ENCODE results near the gene TRAF2. TPM values are rescaled to one million over a fixed set of nuclear protein-coding genes. Genes with fewer than 3 reads are reported as not detected.
"Not testable (repeated sequence)": the region's sequence is repeated elsewhere in the genome, so short reads cannot be mapped to it uniquely, and the experiment has no call there.

Gene TRAF2
- total RNA-seq, 1 donor from 2014 or later = 5.3 TPM

DNA sequence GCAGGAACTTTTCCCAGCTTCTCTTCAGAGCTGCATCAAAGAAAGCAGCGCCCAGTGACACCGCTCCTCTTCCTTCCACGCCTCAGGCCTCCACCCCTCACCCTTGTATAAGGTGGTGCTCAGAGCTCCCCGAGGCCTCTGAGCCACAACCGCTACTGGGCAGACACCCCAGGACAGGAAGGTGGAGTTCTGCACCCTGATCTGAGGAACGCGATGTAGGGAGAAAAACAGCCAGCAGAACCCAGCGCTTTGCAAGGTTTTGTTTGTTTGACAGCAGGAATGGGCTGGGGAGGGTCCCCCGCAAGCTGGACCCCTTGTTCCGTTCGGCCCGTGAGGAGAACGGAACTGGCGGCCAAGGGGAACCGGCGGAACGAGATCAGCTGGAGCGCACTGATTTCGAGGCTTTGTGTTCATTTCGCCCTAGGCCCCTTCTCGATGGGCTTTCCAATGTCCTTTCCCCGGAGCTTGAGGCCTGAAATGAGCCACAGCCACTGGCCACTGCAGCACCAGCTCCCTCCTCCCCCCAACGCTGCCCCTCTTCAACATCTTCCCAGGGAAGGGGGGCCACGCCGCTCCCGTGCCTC is 24.4 kb upstream of the TRAF2 start:
- DNase-seq (ENCODE audit: low read depth) (no peak), FAIRE-seq (no peak)
- H3K4me3 ChIP-seq (ENCODE audit: low read depth, low read length) = no peak overlapping the region
- no peaks in the 10 kb centered on the region for H3K27me3 ChIP-seq (ENCODE audit: control insufficient read depth, insufficient read depth, low read length)
- H3K36me3 ChIP-seq (ENCODE audit: control insufficient read depth, insufficient read depth, low read length) = peaks cover 14% of the 10 kb centered on the region
- TF ChIP-seq, protein P1, sequence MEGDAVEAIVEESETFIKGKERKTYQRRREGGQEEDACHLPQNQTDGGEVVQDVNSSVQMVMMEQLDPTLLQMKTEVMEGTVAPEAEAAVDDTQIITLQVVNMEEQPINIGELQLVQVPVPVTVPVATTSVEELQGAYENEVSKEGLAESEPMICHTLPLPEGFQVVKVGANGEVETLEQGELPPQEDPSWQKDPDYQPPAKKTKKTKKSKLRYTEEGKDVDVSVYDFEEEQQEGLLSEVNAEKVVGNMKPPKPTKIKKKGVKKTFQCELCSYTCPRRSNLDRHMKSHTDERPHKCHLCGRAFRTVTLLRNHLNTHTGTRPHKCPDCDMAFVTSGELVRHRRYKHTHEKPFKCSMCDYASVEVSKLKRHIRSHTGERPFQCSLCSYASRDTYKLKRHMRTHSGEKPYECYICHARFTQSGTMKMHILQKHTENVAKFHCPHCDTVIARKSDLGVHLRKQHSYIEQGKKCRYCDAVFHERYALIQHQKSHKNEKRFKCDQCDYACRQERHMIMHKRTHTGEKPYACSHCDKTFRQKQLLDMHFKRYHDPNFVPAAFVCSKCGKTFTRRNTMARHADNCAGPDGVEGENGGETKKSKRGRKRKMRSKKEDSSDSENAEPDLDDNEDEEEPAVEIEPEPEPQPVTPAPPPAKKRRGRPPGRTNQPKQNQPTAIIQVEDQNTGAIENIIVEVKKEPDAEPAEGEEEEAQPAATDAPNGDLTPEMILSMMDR (IDR thresholded peaks at IDR 0.05; ENCODE audit: insufficient read depth, low read length, severe bottlenecking) = no peak

DNA sequence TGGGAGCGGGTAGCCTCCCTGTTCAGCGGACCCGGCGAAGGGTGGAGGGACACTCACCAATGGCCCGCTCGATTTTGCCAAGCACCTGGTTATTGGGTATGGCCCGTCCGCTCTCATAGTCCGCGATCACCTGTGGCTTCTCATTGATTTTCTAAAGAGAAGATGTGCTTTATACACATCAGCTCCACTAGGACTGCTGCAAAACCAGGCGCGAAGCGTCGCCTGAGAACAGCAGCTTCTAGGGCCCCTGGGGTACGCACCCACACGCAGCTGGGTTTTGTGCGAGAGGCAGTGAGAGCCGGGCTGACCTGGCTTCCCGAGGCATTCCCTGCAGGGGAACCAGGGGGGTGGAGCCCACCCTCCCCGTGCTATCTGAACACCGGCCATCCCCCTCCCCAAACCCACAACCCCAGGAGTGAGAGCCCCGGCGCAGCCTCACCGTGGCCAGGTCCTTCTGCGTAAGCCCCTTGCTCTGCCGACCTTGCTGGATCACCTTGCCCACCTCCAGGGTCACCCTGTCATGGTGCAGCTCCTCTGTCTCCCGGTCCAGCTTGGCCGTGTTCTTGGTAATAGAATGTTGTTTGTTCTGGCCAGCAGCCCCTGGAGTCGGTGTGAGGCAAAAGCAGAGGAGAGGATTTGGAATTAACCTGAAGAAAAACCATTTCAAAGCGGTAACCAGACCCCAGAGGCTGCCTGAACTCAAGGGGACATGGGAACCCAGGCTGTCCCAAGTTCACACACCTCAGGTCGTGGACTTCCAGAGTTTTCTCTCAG is 23.3 kb upstream of the TRAF2 start:
- DNase-seq (ENCODE audit: low read depth) = no peak
- H3K4me3 ChIP-seq (ENCODE audit: low read depth, low read length) = no peak overlapping the region
- H3K36me3 ChIP-seq (ENCODE audit: control insufficient read depth, insufficient read depth, low read length) = peaks cover 14% of the 10 kb centered on the region
- H3K27me3 ChIP-seq (ENCODE audit: control insufficient read depth, insufficient read depth, low read length) = no peaks in the 10 kb centered on the region
- FAIRE-seq = peak; percentile 23
- TF ChIP-seq, protein P1 (IDR thresholded peaks at IDR 0.05; ENCODE audit: insufficient read depth, low read length, severe bottlenecking) = no peak

DNA sequence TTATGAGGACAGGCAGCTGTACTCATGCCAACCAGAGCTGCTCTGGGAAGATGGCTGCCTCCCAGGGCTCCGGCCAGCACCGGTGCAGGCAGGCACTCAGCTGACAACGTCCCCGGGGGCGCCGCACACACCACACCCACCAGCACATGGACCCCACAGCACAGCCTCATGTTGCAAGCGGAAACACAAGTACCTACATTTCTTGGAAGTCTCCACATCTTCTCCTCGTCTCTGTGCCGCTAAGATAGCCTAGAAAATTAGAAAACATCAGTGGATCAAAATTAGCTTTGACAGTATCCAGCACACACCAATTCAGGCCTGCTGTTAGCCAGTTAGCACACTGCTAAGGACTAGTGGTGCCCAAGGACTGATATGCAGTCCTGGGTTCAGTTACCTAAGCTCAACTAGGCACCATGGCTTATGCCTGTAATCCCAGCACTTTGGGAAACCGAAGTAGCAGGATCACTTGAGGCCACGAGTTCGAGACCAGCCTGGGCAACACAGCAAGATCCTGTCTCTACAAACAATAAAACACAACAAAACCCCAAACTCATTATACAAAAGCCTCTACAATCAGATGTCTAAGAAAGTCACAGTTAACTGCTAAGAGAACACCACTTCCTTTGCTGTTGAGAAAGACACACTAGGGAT is 22.6 kb upstream of the TRAF2 start:
- TF ChIP-seq, protein P1 (IDR thresholded peaks at IDR 0.05; ENCODE audit: insufficient read depth, low read length, severe bottlenecking) = no peak
- no peak for DNase-seq (ENCODE audit: low read depth)
- Histone ChIP-seq H3K36me3 (ENCODE audit: control insufficient read depth, insufficient read depth, low read length) (peaks cover 14% of the 10 kb centered on the region), H3K27me3 (ENCODE audit: control insufficient read depth, insufficient read depth, low read length) (no peaks in the 10 kb centered on the region), H3K4me3 (ENCODE audit: low read depth, low read length) (no peak overlapping the region)
- peak; percentile 36 for FAIRE-seq

DNA sequence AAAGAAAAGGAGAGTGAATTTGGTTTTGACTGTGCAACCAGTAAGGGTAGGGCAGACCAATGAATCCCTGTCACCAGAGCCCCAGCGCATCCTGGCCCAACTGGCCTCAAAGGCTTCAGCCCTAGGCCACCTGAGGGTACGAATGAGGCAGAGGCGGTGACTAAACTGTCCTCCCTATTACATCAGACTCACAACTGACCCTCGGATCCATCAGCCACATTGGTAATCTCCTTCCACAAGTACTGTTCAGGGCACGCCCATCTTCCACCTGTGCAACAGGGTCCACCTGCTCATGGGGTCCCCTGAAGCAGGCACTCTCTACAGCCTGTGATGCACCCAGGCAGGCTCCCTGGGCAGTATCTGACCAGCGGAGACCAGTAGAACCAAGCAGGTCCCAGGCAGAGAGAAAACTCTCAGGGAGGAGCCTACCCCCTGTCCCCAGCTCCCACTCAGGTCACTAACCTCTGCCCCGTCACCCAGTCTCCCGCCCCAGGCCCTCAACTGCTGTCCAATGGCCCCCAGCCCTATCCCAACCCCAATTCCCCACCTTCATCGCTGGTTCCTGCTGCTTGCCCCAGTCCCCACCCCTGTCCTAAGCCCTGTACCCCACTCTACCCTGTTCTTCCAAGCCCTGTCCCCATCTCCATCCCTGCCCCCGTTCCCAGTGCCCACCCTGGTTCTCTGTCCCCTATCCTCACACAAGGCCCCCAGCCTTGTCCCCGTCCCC is 21.1 kb upstream of the TRAF2 start:
- no peak for DNase-seq (ENCODE audit: low read depth)
- Histone ChIP-seq H3K4me3 (ENCODE audit: low read depth, low read length) (peak overlapping the region; percentile 92), H3K27me3 (ENCODE audit: control insufficient read depth, insufficient read depth, low read length) (no peaks in the 10 kb centered on the region), H3K36me3 (ENCODE audit: control insufficient read depth, insufficient read depth, low read length) (peaks cover 14% of the 10 kb centered on the region)
- TF ChIP-seq, protein P1 (IDR thresholded peaks at IDR 0.05; ENCODE audit: insufficient read depth, low read length, severe bottlenecking) = no peak
- peak; percentile 66 for FAIRE-seq

DNA sequence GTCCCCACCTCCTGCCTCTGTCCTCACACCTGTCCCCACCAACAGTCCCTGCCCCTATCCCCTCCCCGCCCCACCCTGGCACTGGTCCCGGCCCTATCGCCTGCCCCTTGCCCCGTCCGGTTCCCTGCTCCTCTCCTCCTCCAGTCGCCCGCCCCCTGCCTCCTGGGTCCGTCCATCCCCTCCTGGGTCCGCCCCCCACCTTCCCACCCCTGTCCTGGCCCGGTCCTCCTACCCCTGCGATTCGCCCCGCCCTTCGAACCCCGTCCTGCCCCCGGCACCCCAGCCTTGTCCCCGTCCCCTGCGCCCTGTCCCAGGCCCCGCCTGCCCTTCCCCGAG is 20.6 kb upstream of the TRAF2 start:
- no peak for DNase-seq (ENCODE audit: low read depth)
- peak overlapping the region; percentile 92 for H3K4me3 ChIP-seq (ENCODE audit: low read depth, low read length)
- H3K27me3 ChIP-seq (ENCODE audit: control insufficient read depth, insufficient read depth, low read length) = no peaks in the 10 kb centered on the region
- TF ChIP-seq, protein P1 (IDR thresholded peaks at IDR 0.05; ENCODE audit: insufficient read depth, low read length, severe bottlenecking) = no peak
- no peak for FAIRE-seq
- H3K36me3 ChIP-seq (ENCODE audit: control insufficient read depth, insufficient read depth, low read length) = peaks cover 14% of the 10 kb centered on the region

DNA sequence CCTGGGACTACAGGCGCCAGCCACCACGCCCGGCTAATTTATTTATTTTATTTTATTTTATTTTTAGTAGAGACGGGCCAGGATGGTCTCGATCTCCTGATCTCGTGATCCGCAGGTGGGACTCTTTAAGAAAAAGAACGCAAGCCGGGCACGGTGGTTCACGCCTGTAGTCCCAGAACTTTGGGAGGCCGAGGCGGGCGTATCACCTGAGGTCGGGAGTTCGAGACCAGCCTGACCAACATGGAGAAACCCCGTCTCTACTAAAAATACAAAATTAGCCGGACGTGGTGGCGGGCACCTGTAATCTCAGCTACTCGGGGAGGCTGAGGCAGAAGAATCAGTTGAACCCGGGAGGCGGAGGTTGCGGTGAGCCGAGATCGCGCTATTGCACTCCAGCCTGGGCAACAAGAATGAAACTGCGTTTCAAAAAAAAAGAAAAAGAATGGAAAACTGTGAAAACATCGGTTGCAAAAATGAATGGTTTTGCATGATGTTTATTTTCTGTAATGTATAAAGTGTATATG is 19.4 kb upstream of the TRAF2 start:
- H3K4me3 ChIP-seq (ENCODE audit: low read depth, low read length) = peak overlapping the region; percentile 92
- DNase-seq (ENCODE audit: low read depth); FAIRE-seq; H3K27me3 ChIP-seq (ENCODE audit: control insufficient read depth, insufficient read depth, low read length); H3K36me3 ChIP-seq (ENCODE audit: control insufficient read depth, insufficient read depth, low read length): not testable (repeated sequence)
